Adrenal gland (tissue), 5 donors: Measurements from ENCODE around the gene NUCKS1.

Source experiments
- POLR2A ChIP-seq, 2 donors: fragments of 450-650 bp; IDR thresholded peaks; one replicate each; pipeline ENCODE4 v1.6.1; 2017; ENCODE audit warnings: antibody characterized with exemption in 2 of 2, mild to moderate bottlenecking in 2 of 2, moderate library complexity in 1 of 2
- TF ChIP-seq, protein P1 (sequence below), 6 experiments: fragments of 450-650 bp in 4 of 6; fragments of 200-600 bp in 2 of 6; sonication (generic) in 1 of 6; IDR thresholded peaks; 1 replicate in 5 of 6; 2 replicates in 1 of 6; pipeline versions ENCODE4 v1.5.1 to v1.8.0; 2016 to 2021; ENCODE audit warnings: antibody characterized with exemption in 6 of 6, mild to moderate bottlenecking in 2 of 6, moderate library complexity in 1 of 6
- donor health status: DM: no; HTN: no; CAD: no.

DNA sequence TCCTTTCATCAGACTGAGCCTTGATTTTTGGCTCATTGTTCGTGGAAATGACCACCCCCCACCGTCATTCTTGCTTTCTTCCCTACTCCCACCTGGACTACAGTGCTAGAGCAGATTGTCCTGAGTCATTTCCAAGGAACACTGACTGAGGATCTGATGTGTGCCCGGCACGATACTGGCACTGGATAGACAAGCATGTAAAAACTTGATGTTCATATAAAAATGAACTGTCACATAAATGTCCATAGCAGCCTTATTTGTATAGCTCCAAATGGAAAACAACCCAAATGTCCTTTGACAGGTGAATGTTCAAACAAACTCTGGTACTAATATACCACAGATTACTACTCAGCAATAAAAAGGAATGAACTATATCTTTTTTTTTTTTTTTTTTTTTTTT is 51.1 kb downstream of the NUCKS1 start:
- TF ChIP-seq, protein P1, sequence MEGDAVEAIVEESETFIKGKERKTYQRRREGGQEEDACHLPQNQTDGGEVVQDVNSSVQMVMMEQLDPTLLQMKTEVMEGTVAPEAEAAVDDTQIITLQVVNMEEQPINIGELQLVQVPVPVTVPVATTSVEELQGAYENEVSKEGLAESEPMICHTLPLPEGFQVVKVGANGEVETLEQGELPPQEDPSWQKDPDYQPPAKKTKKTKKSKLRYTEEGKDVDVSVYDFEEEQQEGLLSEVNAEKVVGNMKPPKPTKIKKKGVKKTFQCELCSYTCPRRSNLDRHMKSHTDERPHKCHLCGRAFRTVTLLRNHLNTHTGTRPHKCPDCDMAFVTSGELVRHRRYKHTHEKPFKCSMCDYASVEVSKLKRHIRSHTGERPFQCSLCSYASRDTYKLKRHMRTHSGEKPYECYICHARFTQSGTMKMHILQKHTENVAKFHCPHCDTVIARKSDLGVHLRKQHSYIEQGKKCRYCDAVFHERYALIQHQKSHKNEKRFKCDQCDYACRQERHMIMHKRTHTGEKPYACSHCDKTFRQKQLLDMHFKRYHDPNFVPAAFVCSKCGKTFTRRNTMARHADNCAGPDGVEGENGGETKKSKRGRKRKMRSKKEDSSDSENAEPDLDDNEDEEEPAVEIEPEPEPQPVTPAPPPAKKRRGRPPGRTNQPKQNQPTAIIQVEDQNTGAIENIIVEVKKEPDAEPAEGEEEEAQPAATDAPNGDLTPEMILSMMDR (IDR thresholded peaks at IDR 0.05), result no peak
- no peak for TF ChIP-seq POLR2A (IDR thresholded peaks at IDR 0.05)
